NCI-H2227 treated with DMSO at 0.1 percent for 48 hours (cell line): Measurements from ENCODE around the gene CLEC3B.
"Not testable (repeated sequence)": the region's sequence is repeated elsewhere in the genome, so short reads cannot be mapped to it uniquely, and the experiment has no call there.

Source experiments
- DNase-seq: peaks from one replicate; lab custom pipeline; 2025; lab: John Stamatoyannopoulos, UW

The CLEC3B gene, protein sequence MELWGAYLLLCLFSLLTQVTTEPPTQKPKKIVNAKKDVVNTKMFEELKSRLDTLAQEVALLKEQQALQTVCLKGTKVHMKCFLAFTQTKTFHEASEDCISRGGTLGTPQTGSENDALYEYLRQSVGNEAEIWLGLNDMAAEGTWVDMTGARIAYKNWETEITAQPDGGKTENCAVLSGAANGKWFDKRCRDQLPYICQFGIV

DNA sequence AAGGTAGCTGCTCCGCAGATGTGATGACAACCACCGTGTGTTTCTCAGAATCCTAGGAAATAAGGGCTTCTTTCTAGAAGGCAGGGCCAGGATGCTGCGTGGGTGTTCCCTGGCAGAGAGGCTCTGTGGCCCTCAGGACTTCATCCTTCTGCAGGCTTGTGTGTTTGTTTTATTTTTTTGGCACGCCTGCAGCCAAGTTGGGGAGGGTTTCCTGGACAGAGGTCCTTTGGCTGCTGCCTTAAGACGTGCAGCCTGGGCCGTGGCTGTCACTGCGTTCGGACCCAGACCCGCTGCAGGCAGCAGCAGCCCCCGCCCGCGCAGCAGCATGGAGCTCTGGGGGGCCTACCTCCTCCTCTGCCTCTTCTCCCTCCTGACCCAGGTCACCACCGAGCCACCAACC, at the start of gene CLEC3B:
TSS of gene CLEC3B (plus strand) at position 266 of the 400 bp plus-strand sequence. CDS start at position 326, 60 bp downstream.
- no peak for DNase-seq

- DNase-seq, result no peak
These were observed 44.9 kb upstream of the CLEC3B start for GRCh38 chr3:44981220-44981619.

GRCh38 chr3:44981751-44982150, 44.4 kb upstream of the CLEC3B start:
- no peak for DNase-seq

DNA sequence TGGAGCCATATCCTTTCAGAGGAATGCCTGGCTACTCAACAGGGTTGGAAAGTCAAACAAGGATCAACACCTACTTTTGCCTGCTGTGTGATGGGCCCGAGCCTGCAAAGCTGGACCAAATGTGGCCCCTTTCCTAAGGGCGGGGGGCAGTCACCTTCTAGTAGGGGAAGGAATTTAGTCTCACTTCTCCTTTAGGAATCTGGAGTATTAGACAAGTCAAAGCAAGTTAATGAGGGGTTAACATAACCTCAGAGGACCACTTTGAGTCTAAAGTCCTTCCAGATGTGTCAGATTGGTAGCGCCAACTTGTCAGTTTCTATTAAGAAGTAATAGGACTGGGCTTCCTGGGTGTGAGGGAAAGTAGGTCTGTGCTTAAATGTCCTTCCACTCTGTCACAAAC, 43.3 kb upstream of the CLEC3B start:
- no peak for DNase-seq

DNA sequence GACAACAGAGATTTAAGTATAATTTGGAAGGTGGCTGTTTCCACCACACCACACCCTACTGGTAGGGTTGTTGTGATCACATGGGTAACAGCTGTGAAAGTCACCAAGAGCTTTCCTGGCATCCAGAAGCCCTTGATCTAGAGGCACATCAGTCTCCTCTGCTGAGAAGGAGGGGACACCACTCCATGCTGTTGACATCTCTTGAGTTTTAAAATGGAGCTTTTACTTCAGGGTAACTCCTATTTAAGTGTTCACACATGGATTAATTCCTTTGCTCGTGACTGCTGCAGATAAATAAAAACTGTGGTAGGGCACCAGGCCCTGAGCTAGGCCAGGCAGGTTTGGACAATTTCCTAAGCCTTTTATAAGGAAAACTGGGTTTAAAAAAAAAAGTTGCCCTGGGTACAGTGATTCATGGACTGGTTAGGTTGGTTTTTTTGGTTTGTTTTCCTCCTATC, 42.6 kb upstream of the CLEC3B start:
- no peak for DNase-seq

DNA sequence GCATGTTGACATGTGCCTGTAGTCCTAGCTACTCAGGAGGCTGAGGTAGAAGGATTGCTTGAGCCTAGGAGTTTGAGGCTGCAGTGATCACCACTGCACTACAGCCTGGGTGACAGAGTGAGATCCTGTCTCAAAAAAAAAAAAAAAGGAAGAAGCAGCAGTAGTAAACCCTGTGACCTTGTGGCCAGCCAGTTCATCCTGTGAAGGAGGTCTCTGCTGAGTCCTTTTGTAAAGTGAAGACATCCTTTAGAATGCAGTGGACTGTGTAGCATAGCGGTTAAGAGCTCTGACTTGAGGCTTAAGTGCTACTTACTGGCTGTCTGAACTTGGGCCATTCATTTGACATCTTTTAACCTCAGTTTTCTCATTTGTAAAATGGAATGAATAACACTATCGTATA, 41.8 kb upstream of the CLEC3B start:
- no peak for DNase-seq

GRCh38 chr3:44986330-44986729, 39.8 kb upstream of the CLEC3B start:
- DNase-seq, result not testable (repeated sequence)

DNA sequence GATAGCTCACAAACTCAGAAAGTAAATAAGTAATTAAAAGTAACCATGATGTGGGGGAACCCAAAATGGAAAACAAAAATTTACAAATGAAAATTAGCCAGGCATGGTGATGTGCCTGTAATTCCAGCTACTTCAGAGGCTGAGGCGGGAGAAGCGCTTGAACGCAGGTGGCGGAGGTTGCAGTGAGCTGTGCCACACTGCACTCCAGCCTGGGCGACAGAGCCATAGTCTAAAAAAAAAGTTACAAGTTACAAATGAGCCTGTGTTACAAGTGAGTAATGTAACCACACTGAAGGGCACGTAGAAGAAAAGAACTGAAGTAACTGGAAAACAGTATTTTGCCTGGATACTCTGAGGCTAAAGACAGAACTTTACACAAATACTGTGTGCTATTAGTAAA, 38.8 kb upstream of the CLEC3B start:
- no peak for DNase-seq

DNA sequence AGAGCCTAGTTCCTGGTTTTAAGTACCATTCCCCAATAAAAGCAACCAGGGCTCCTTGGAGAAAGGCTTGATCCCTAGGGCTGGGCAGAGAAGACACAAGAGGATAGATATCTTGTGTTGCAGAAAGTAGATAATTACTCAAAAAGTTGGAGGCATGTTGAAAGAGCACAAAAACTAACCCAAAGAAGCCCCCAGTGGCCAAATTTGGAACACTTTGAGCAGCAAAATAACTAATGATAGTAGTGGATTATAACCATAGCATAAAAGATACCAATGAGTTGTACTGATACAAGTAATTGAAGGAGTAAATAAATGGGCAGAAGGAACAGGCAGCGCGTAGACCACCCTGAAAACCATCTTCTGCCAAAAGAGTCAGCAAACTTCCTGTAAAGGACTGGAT, 38.0 kb upstream of the CLEC3B start:
- DNase-seq, result no peak

GRCh38 chr3:44989141-44989540, 37.0 kb upstream of the CLEC3B start:
- no peak for DNase-seq

DNA sequence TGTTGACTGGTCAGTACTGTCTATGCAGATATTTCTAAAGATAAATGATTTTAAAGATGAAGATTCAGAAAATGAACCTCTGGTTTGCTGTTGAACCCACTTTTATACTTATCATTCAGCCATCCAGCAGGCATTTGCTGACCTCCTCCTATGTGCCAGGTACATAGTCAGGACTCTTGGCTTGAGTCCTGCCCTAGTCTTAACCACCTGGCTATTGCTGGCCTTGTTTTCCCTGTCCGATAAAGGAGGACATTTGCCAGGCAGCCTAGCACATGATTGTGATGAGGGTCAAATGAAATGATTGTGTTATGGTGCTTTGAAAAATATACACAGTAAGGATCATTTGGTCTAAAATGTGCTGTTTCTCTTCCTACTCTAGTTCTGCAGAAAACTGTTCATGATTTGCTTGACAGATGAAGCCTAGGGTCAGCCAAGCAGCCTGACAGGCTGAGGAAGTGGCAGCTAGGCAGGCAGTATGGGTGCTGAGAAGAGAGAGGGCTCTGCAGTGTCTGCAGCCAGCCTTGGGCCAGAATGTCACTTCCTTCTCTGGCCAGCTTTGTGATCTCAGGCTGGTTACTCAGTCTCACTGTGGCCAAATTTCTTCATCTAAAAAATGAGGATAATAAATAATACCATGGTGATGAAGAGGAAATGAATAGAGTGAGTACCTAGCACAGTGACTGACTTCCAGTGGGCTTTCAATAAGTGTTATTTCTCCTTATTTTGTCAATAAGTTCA, 36.3 kb upstream of the CLEC3B start:
- no peak for DNase-seq

DNA sequence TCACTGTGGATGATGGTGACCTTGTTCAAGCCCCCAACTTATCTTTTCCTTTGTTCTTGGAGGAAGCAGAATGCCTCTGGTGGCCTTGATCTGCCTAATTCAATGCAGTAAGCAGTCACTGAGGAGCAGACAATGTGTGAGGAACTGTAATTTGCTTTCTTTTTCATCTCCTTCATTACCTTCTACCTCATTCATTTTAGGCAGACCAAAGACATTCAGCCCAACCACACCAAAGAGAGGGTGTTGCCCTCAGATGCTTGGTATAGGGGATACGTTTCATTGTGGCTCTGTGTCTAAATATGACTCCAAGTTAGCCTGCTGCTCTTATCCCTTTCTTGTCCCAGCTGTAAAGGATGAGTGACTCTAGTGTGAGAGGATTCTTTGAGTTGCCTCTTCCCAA, 34.8 kb upstream of the CLEC3B start:
- DNase-seq, result no peak

- no peak for DNase-seq
These were observed 33.3 kb upstream of the CLEC3B start for GRCh38 chr3:44992555-44993470.

DNA sequence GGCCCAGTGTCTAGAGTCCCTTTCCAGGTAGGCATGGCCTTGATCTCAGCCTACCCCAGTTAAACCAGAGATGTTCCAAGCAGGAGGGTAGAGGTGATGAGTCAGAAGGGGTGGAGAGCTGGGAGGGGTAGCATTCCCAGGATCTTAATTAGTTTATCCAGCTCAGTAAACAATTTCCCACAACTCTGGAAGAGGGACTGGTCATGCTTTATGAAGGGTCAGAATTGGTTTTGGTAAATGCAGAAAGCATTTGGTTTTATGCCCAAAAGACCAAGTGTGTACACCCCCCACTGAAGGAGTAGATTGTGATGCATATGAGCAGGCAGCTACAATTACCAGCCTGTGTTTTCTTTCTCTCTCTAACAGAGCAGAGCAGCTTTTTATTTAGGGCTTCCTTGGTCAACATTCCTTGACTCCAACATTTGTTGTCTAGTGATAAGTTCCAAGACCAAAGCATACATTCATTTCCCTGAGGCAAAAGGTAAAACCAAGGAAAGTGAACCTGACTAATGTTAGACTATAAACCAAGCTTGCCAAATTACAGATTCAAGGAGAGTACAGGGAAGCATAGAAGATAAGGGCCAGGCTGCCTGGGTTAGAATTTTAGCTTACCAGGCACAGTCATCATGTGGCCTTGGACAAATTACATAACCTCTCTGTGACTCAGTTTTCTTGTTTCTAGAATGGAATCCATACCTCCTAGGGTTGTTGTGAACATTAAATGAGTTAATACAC, 32.5 kb upstream of the CLEC3B start:
- DNase-seq, result no peak

DNA sequence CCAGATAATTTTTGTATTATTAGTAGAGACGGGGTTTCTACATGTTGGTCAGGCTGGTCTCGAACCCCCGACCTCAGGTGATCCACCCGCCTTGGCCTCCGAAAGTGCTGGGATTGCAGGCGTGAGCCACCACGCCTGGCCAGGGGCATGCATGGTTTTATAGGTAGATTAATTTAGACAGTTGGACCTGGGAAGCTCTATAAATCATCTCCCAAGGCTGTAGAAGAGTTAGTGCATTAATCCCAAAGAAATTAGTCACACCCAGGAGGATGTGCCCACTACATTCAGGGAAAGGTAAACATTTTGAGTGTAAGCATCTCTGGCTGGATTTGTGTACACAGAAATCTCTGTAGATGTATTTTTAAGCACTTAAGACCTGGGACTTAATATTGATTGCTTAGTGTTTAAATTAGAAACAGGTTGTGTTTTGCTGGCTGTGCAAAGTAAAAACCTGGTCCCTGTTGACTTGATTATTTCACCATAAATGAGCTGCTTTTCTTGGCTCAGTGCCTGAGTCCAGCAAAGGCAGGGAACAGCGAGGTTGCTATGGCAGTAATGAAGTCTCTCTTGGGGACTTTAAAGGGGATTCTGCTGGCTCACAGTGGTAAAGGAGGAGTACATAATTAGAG, 30.8 kb upstream of the CLEC3B start:
- DNase-seq, result peak; percentile 11

DNA sequence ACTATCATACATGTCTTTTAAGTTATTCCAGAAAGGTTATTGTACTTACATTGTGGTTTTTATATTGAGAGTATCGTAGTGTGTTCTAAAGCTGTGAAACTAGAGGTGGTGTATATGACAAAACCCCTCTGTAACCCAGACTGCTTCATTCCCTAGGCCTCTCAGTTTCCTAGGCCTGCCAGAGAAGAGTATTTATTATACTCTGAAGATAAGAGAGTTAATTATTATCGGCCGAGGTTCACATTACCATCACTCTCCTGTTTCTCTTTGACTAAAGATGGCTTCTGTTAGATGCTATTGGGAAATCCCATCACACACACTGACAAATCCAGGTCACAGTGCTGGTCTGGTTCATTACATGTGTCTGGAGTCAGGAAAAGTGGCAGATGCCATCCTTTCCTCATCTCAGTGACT, 29.5 kb upstream of the CLEC3B start:
- DNase-seq, result no peak

DNA sequence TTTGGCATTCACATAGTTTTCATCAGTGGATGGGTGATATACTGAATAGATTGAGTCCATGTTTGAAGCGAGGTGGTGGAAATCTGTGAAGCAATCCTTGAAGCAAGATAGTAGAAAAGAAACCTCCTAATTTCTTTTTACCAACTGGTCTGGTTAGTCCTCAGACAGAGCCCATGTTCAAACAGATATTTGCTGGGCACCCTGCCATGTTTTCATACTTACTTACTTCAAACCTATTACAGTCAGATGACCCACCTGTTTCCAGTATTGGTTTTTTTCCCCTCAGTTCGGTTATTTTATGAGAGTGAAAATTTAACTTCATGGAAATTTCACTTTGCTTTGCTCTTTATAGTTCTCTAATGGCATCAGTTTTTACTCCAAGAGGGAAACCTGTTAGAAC, 26.3 kb upstream of the CLEC3B start:
- no peak for DNase-seq

GRCh38 chr3:45000823-45001222, 25.3 kb upstream of the CLEC3B start:
- no peak for DNase-seq

- no peak for DNase-seq
These were observed 24.4 kb upstream of the CLEC3B start for GRCh38 chr3:45001738-45002137.

GRCh38 chr3:45002139-45002660, 23.9 kb upstream of the CLEC3B start:
- no peak for DNase-seq

DNA sequence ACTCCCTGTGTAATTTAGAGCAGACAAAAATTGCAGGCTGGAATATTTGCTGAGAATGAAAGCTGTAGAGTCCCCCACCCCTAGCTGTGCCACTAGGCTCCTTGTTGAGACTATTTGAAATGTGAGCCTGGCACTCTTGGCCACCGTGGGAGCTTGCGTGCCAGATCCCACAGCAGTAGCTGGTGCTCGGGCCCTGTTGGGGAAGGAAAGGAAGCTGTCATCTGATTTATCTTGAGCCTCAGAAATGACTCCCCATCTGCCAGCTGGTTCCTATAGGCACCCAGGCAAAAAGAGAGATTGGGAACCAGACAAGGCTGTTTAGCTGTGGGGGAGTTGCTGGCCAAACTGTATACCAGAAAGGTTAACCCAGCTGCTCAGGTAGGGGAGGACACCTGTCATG, 23.4 kb upstream of the CLEC3B start:
- DNase-seq, result no peak
